Lower leg skin (tissue), 4 donors: ENCODE data around the gene TMOD3. TPM values are rescaled to one million over a fixed set of nuclear protein-coding genes. Genes with fewer than 3 reads are reported as not detected.

Experiments
- DNase-seq, 2 donors: peaks; one replicate each; pipeline ENCODE4 v3.0.0-alpha.2; 2019; ENCODE audit warnings: low spot score in 2 of 2
- H3K4me3 ChIP-seq: fragments of 200-600 bp; sonication (generic); 2 replicates; pipeline ENCODE4 v1.5.1; 2017; ENCODE audit warnings: mild to moderate bottlenecking, low read depth; ENCODE audit not compliant: poor library complexity, severe bottlenecking
- CTCF ChIP-seq, 3 donors: fragments of 450-650 bp; IDR thresholded peaks; one replicate each; pipeline ENCODE4 v1.5.1; 2016; ENCODE audit warnings: antibody characterized with exemption in 3 of 3, mild to moderate bottlenecking in 3 of 3, moderate library complexity in 2 of 3
- POLR2A ChIP-seq, 2 donors: fragments of 450-650 bp; IDR thresholded peaks; one replicate each; pipeline ENCODE4 v1.6.1; 2016 to 2017; ENCODE audit warnings: antibody characterized with exemption in 2 of 2, mild to moderate bottlenecking in 1 of 2, moderate library complexity in 1 of 2
- WGBS, 2 donors: methylation state at CpG; one replicate each; pipeline ENCODE4 v1.1.5; 2018; 5-methylcytosine and 5-hydroxymethylcytosine counted together
- intact Hi-C: fragments of 100-400 bp; cut with DNase I; formaldehyde crosslinking; loops from one replicate; pipeline ENCODE4 v1.15.0; 2023; ENCODE audit warnings: low total_unique reads
- total RNA-seq, 4 donors: library from RNA; depleted of rRNA; stranded (reverse); fragments of >200 nt; gene quantifications; one replicate each; pipeline ENCODE4 v1.1.0, GENCODE V29; 2016

The TMOD3 gene
- total RNA-seq, 4 donors from 2014 or later = 35.4 to 47.2 (median 38.6) TPM

DNA sequence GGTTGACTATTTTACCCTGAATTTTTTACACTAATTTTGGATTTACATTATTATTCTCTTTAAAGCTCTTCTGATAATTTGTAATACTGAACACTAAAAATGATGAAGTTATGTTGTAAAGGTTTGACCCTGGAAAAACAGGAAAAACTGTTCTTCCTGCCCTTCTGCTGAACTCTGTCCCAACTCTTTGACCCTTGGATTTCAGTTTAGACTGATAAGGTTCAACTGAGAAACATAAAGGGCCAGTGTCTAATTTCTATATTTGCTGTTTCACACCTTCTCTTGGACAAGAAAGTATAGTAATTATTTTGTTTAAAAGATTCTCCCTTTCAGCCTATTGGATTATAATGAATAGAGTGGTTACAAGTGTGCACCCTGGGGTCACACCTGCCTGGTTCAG, 12.8 kb upstream of the TMOD3 start:
- no peak overlapping the region for H3K4me3 ChIP-seq
- TF ChIP-seq CTCF (IDR thresholded peaks at IDR 0.05) (no peak), POLR2A (IDR thresholded peaks at IDR 0.05) (no peak)
- no peak for DNase-seq
- intact Hi-C loops = no loop called here

GRCh38 chr15:51818150-51818549, 11.3 kb upstream of the TMOD3 start:
- 74 to 79% methylated on average over 3 of the region's 3 CpGs for WGBS, 2 donors
- no peak overlapping the region for H3K4me3 ChIP-seq
- TF ChIP-seq CTCF (IDR thresholded peaks at IDR 0.05) (no peak), POLR2A (IDR thresholded peaks at IDR 0.05) (no peak)
- intact Hi-C loops = no loop called here
- DNase-seq = no peak

GRCh38 chr15:51825698-51826097, 3.8 kb upstream of the TMOD3 start:
- TF ChIP-seq POLR2A (IDR thresholded peaks at IDR 0.05) (no peak), CTCF (IDR thresholded peaks at IDR 0.05) (no peak)
- H3K4me3 ChIP-seq = no peak overlapping the region
- WGBS, 2 donors = 65 to 74% methylated on average over 3 of the region's 3 CpGs
- intact Hi-C loops = no loop called here
- DNase-seq = no peak

GRCh38 chr15:51828621-51829375, 655 bp upstream of the TMOD3 start:
- TF ChIP-seq POLR2A (IDR thresholded peaks at IDR 0.05) = no peak
- TF ChIP-seq CTCF (IDR thresholded peaks at IDR 0.05) = no peak
- DNase-seq = no peak
- 70 to 78% methylated on average over 9 of the region's 9 CpGs for WGBS, 2 donors
- H3K4me3 ChIP-seq = no peak overlapping the region
- intact Hi-C loops = no loop called here

DNA sequence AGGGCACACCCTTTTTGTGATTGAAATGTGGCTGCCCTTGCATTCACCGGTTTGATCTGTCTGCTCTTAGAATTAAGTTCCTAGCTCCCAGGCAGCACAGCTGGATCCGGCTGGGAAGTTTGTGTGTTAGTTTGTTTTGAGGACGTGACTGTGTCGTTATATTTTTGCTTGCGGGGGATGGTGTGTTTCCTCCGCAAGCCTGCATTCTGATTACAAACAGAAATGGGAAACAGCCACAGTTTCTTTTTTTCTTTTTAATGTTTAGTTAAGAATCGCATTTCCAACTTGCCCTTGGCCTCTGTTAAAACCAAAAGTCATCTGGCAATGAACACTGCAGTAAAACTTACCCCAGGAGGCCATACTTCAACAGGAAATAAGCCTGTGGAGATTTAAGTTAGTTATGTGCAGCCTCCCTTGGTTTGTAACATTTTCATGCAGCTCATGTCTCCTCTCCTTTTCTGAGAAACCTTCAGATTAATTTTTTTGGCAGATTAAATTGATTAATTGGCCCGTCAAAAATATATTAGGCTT, 888 bp downstream of the TMOD3 start:
- 0% methylated on average over 8 of the region's 8 CpGs for WGBS, 2 donors
- no peak for DNase-seq
- intact Hi-C loops = no loop called here
- no peak for TF ChIP-seq CTCF (IDR thresholded peaks at IDR 0.05)
- TF ChIP-seq POLR2A (IDR thresholded peaks at IDR 0.05) = no peak
- H3K4me3 ChIP-seq = peak overlapping the region; percentile 86

DNA sequence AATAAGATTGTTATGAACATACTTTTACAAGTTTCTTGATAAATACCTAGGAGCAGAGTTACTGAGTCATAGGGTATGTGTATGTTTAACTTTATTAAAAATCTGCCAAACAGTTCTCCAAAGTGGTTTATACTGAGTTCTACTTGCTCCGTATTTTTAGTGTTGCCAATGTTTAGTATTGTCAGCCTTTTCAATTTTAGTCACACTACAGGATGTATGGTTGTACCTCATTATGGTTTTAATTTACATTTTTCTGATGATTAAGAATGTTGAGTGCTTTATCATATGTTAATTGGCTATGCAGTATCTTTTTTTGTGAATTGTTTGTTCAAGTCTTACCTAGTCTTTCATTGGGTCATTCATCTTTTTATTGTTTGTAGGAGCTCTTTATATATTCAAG, 4.3 kb downstream of the TMOD3 start:
- no peak for TF ChIP-seq CTCF (IDR thresholded peaks at IDR 0.05)
- H3K4me3 ChIP-seq = no peak overlapping the region
- DNase-seq = no peak
- intact Hi-C loops = no loop called here
- WGBS, 2 donors = 65 to 71% methylated on average over 1 of the region's 1 CpG
